ENCODE data around the gene BRD2. TPM values are rescaled to one million over a fixed set of nuclear protein-coding genes. Genes with fewer than 3 reads are reported as not detected.

Gene BRD2
- total RNA-seq, 2 donors from 2014 or later: 99.1 to 171 TPM

GRCh38 chr6:32982702-32983492, 14.5 kb downstream of the BRD2 start:
- H3K9me3 ChIP-seq: no peaks in the 10 kb centered on the region
- no peak overlapping the region for H3K4me3 ChIP-seq
- WGBS, 2 donors: 34 to 37% methylated on average over 6 of the region's 6 CpGs
- intact Hi-C loops (cut with DNase I): loop anchor here (10.0 kb wide), 1 partner anchor 98 kb away; no protein-coding TSS in a partner anchor
- peaks cover 51% of the 10 kb centered on the region for H3K4me1 ChIP-seq
- H3K36me3 ChIP-seq (replicated peaks in 1 of 2; ENCODE audit: insufficient read depth in 1 of 2, low read depth in 2 of 2): peaks cover 20 to 28% of the 10 kb centered on the region in 2 donors
- H3K27ac ChIP-seq: peak overlapping the region in 2 of 4 donors; percentile 23 to 53
- H3K27me3 ChIP-seq: no peaks in the 10 kb centered on the region
- ATAC-seq (no peak), DNase-seq (no peak)
- no peak for TF ChIP-seq POLR2A (IDR thresholded peaks at IDR 0.05)
- no peak for TF ChIP-seq CTCF (IDR thresholded peaks at IDR 0.05)

GRCh38 chr6:32983493-32983848, 15.1 kb downstream of the BRD2 start:
- Histone ChIP-seq H3K4me1 (peaks cover 46% of the 10 kb centered on the region), H3K4me3 (no peak overlapping the region), H3K9me3 (no peaks in the 10 kb centered on the region), H3K36me3 (replicated peaks in 1 of 2; ENCODE audit: insufficient read depth in 1 of 2, low read depth in 2 of 2) (peaks cover 15 to 23% of the 10 kb centered on the region in 2 donors), H3K27ac (peak overlapping the region in 3 of 4 donors; percentile 23 to 53 (median 42)), H3K27me3 (no peaks in the 10 kb centered on the region)
- DNase-seq (no peak), ATAC-seq (no peak)
- intact Hi-C loops (cut with DNase I): loop anchor here (10.0 kb wide), 1 partner anchor 99 kb away; no protein-coding TSS in a partner anchor
- 13 to 31% methylated on average over 1 of the region's 1 CpG for WGBS, 2 donors
- no peak for TF ChIP-seq POLR2A (IDR thresholded peaks at IDR 0.05)
- no peak for TF ChIP-seq CTCF (IDR thresholded peaks at IDR 0.05)

GRCh38 chr6:32983964-32984621, 15.7 kb downstream of the BRD2 start:
- intact Hi-C loops (cut with DNase I): loop anchor here (10.0 kb wide), 1 partner anchor 99 kb away; no protein-coding TSS in a partner anchor
- no peaks in the 10 kb centered on the region for H3K27me3 ChIP-seq
- peak overlapping the region in 3 of 4 donors; percentile 39 to 53 (median 42) for H3K27ac ChIP-seq
- peaks cover 43% of the 10 kb centered on the region for H3K4me1 ChIP-seq
- H3K4me3 ChIP-seq: no peak overlapping the region
- H3K9me3 ChIP-seq: no peaks in the 10 kb centered on the region
- 32 to 38% methylated on average over 3 of the region's 3 CpGs for WGBS, 2 donors
- ATAC-seq (no peak), DNase-seq (no peak)
- peaks cover 12 to 18% of the 10 kb centered on the region in 2 donors for H3K36me3 ChIP-seq (replicated peaks in 1 of 2; ENCODE audit: insufficient read depth in 1 of 2, low read depth in 2 of 2)
- TF ChIP-seq POLR2A (IDR thresholded peaks at IDR 0.05) (no peak), CTCF (IDR thresholded peaks at IDR 0.05) (no peak)

GRCh38 chr6:32984622-32985389, 16.4 kb downstream of the BRD2 start:
- DNase-seq (peak; percentile 96 to 98 (median 97)), ATAC-seq (peak; percentile 93)
- intact Hi-C loops (cut with DNase I): loop anchor here (5.0 to 10.0 kb wide), 2 partner anchors 48 to 100 kb away; no protein-coding TSS in a partner anchor
- no peaks in the 10 kb centered on the region for H3K9me3 ChIP-seq
- peak overlapping the region in 2 of 4 donors; percentile 39 to 53 for H3K27ac ChIP-seq
- peak; percentile 79 to 96 (median 94) for TF ChIP-seq CTCF (IDR thresholded peaks at IDR 0.05)
- TF ChIP-seq POLR2A (IDR thresholded peaks at IDR 0.05): peak in 2 of 3 donors; percentile 7 to 15
- peaks cover 43% of the 10 kb centered on the region for H3K4me1 ChIP-seq
- peaks cover 11 to 13% of the 10 kb centered on the region in 2 donors for H3K36me3 ChIP-seq (replicated peaks in 1 of 2; ENCODE audit: insufficient read depth in 1 of 2, low read depth in 2 of 2)
- WGBS, 2 donors: 11 to 12% methylated on average over 9 of the region's 9 CpGs
- H3K27me3 ChIP-seq: no peaks in the 10 kb centered on the region
- no peak overlapping the region for H3K4me3 ChIP-seq

Measured in body of pancreas (tissue), 4 donors.